DND-41 (cell line): Measurements from ENCODE around the gene VEGFA.

Source experiments
- CTCF ChIP-seq: IDR thresholded peaks from 2 replicates; pipeline ENCODE4 v1.5.1; 2012; ENCODE audit warnings: borderline replicate concordance, low read length, moderate library complexity, mild to moderate bottlenecking; ENCODE audit not compliant: poor library complexity, severe bottlenecking; ENCODE audit errors: extremely low read depth
- EZH2 ChIP-seq: IDR thresholded peaks from 3 replicates; pipeline ENCODE4 v1.6.1; 2012; ENCODE audit warnings: borderline replicate concordance, low read depth, mild to moderate bottlenecking, moderate library complexity, low read length, inconsistent platforms; ENCODE audit not compliant: severe bottlenecking

GRCh38 chr6:43814865-43815264, 44.9 kb downstream of the VEGFA start:
- no peak for TF ChIP-seq CTCF
- TF ChIP-seq EZH2, result no peak
